Measurements from ENCODE around the gene JAK2.

Gene JAK2

DNA sequence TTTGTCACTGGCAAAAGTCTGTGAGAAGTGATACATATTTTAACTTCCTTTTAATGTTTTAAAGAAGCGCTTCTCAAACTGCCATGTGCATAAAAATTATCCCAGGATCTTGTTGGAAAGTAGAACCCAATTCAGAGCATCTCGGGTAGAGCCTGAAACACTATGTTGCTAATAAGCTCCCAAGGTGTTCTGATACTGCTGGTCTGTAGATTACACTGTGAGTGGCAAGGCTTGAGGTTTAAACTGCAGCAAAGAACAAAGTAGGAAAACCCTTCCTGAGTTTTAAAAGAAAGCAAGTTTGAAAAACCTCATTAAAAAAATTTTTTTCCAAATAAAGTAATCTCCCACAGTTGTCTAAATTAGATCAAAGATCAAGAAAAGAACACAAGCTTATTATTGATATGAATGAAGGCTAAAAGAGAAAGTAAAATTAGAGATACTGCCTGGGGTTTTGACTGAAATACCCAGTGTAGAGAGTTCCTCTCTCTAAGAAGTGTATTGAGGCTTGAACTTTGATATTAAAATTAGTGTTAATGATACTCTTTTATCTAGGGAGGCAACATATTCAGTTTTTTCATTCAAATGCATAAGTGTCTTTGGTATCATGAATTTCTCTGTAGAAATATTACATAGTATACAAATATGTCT lies 19.8 kb upstream of the JAK2 start:
- peaks cover 3% of the 10 kb centered on the region; the same call in 1 of the 2 replicates for H3K27me3 ChIP-seq (ENCODE audit: control insufficient read depth, low read length)
- H3F3A ChIP-seq (ENCODE audit: control insufficient read depth, insufficient read depth) = no peaks in the 10 kb centered on the region
- H4K20me1 ChIP-seq (ENCODE audit: control insufficient read depth, insufficient read depth, low read depth, low read length) = no peaks in the 10 kb centered on the region
- H3K79me2 ChIP-seq (ENCODE audit: control insufficient read depth, low read length) = no peaks in the 10 kb centered on the region
- no peaks in the 10 kb centered on the region for H3K9me3 ChIP-seq (ENCODE audit: control insufficient read depth, insufficient read depth, low read length)
- H3K4me3 ChIP-seq (ENCODE audit: low read length) = no peak overlapping the region
- H3K36me3 ChIP-seq (ENCODE audit: control insufficient read depth, low read length) = no peaks in the 10 kb centered on the region
- no peaks in the 10 kb centered on the region for H3K9me2 ChIP-seq (replicated peaks; ENCODE audit: control insufficient read depth, low read length)
- H3K4me2 ChIP-seq (ENCODE audit: low read length) = no peak overlapping the region
- H3K4me1 ChIP-seq (ENCODE audit: control insufficient read depth, low read length) = no peaks in the 10 kb centered on the region
- no peak overlapping the region for H3K27ac ChIP-seq (ENCODE audit: low read depth, low read length)
- TF ChIP-seq EZH2phosphoT487 (IDR thresholded peaks at IDR 0.05; ENCODE audit: borderline replicate concordance, low read length) = no peak
- TF ChIP-seq, protein P1, sequence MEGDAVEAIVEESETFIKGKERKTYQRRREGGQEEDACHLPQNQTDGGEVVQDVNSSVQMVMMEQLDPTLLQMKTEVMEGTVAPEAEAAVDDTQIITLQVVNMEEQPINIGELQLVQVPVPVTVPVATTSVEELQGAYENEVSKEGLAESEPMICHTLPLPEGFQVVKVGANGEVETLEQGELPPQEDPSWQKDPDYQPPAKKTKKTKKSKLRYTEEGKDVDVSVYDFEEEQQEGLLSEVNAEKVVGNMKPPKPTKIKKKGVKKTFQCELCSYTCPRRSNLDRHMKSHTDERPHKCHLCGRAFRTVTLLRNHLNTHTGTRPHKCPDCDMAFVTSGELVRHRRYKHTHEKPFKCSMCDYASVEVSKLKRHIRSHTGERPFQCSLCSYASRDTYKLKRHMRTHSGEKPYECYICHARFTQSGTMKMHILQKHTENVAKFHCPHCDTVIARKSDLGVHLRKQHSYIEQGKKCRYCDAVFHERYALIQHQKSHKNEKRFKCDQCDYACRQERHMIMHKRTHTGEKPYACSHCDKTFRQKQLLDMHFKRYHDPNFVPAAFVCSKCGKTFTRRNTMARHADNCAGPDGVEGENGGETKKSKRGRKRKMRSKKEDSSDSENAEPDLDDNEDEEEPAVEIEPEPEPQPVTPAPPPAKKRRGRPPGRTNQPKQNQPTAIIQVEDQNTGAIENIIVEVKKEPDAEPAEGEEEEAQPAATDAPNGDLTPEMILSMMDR (IDR thresholded peaks at IDR 0.05; ENCODE audit: low read depth, low read length, poor library complexity, severe bottlenecking) = no peak

GRCh38 chr9:4967523-4967922 lies 17.5 kb upstream of the JAK2 start:
- H3K27me3 ChIP-seq (ENCODE audit: control insufficient read depth, low read length) = peaks cover 3% of the 10 kb centered on the region; the same call in 1 of the 2 replicates
- no peaks in the 10 kb centered on the region for H3K36me3 ChIP-seq (ENCODE audit: control insufficient read depth, low read length)
- peaks cover 13% of the 10 kb centered on the region for H3K4me1 ChIP-seq (ENCODE audit: control insufficient read depth, low read length)
- no peaks in the 10 kb centered on the region for H3K9me2 ChIP-seq (replicated peaks; ENCODE audit: control insufficient read depth, low read length)
- no peaks in the 10 kb centered on the region for H3F3A ChIP-seq (ENCODE audit: control insufficient read depth, insufficient read depth)
- H3K4me2 ChIP-seq (ENCODE audit: low read length) = no peak overlapping the region
- no peaks in the 10 kb centered on the region for H3K9me3 ChIP-seq (ENCODE audit: control insufficient read depth, insufficient read depth, low read length)
- no peaks in the 10 kb centered on the region for H3K79me2 ChIP-seq (ENCODE audit: control insufficient read depth, low read length)
- no peaks in the 10 kb centered on the region for H4K20me1 ChIP-seq (ENCODE audit: control insufficient read depth, insufficient read depth, low read depth, low read length)
- no peak overlapping the region for H3K27ac ChIP-seq (ENCODE audit: low read depth, low read length)
- H3K4me3 ChIP-seq (ENCODE audit: low read length) = no peak overlapping the region
- TF ChIP-seq, protein P1 (IDR thresholded peaks at IDR 0.05; ENCODE audit: low read depth, low read length, poor library complexity, severe bottlenecking) = no peak
- no peak for TF ChIP-seq EZH2phosphoT487 (IDR thresholded peaks at IDR 0.05; ENCODE audit: borderline replicate concordance, low read length)

- Histone ChIP-seq H3K27ac (ENCODE audit: low read depth, low read length) (no peak overlapping the region), H3K4me3 (ENCODE audit: low read length) (no peak overlapping the region), H3K79me2 (ENCODE audit: control insufficient read depth, low read length) (no peaks in the 10 kb centered on the region), H4K20me1 (ENCODE audit: control insufficient read depth, insufficient read depth, low read depth, low read length) (no peaks in the 10 kb centered on the region), H3K9me3 (ENCODE audit: control insufficient read depth, insufficient read depth, low read length) (no peaks in the 10 kb centered on the region), H3K4me2 (ENCODE audit: low read length) (no peak overlapping the region), H3K9me2 (replicated peaks; ENCODE audit: control insufficient read depth, low read length) (no peaks in the 10 kb centered on the region), H3F3A (ENCODE audit: control insufficient read depth, insufficient read depth) (no peaks in the 10 kb centered on the region), H3K27me3 (ENCODE audit: control insufficient read depth, low read length) (no peaks in the 10 kb centered on the region), H3K4me1 (ENCODE audit: control insufficient read depth, low read length) (peaks cover 13% of the 10 kb centered on the region), H3K36me3 (ENCODE audit: control insufficient read depth, low read length) (no peaks in the 10 kb centered on the region)
- TF ChIP-seq, protein P1 (IDR thresholded peaks at IDR 0.05; ENCODE audit: low read depth, low read length, poor library complexity, severe bottlenecking) = no peak
- no peak for TF ChIP-seq EZH2phosphoT487 (IDR thresholded peaks at IDR 0.05; ENCODE audit: borderline replicate concordance, low read length)
Measured at GRCh38 chr9:4969130-4969529, 15.9 kb upstream of the JAK2 start.

Data from DOHH2 (cell line).